WTC11 (cell line): ENCODE data around the gene HECW1. TPM values are rescaled to one million over a fixed set of nuclear protein-coding genes. Genes with fewer than 3 reads are reported as not detected.
A peak's percentile ranks its signal among the peaks of the same experiment; 100 is the strongest.

Experiments used
- ATAC-seq: fragments of 200-7000 bp; cut with Tn5 transposase; 2 replicates; pipeline ENCODE4 v1.10.0; 2021; ENCODE audit warnings: mild to moderate bottlenecking, moderate library complexity
- CTCF ChIA-PET: fragments of 300-600 bp; sonication (Branson Sonifier 250); formaldehyde crosslinking; loops from one replicate; lab custom pipeline; 2021; ENCODE audit warnings: antibody characterized with exemption; lab: Charles Lee
- POLR2A ChIA-PET: fragments of 350-600 bp; sonication (Branson Sonifier 250); formaldehyde crosslinking; loops from one replicate; lab custom pipeline; 2021; ENCODE audit warnings: antibody characterized with exemption; lab: Charles Lee
- DNase-seq: peaks from one replicate; pipeline ENCODE4 v3.0.0; 2021; ENCODE audit warnings: low spot score
- H3K27ac Mint-ChIP-seq: 2 replicates; pipeline ENCODE4 v1.8.0; 2021; ENCODE audit warnings: mixed read lengths
- H3K27me3 Mint-ChIP-seq: 2 replicates; pipeline ENCODE4 v1.8.0; 2021; ENCODE audit warnings: low read depth, mild to moderate bottlenecking, moderate library complexity, mixed read lengths
- H3K36me3 Mint-ChIP-seq: 2 replicates; pipeline ENCODE4 v1.8.0; 2021; ENCODE audit warnings: mixed read lengths
- H3K4me1 Mint-ChIP-seq: 2 replicates; pipeline ENCODE4 v1.8.0; 2022; ENCODE audit warnings: mixed read lengths
- H3K4me3 Mint-ChIP-seq: 2 replicates; pipeline ENCODE4 v1.8.0; 2021; ENCODE audit warnings: mild to moderate bottlenecking, moderate library complexity, mixed read lengths
- H3K9me3 Mint-ChIP-seq: 2 replicates; pipeline ENCODE4 v1.8.0; 2021; ENCODE audit warnings: mixed read lengths
- EMX1 ChIP-seq: fragments of 250-450 bp; sonication (Bioruptor Pico); IDR thresholded peaks from 2 replicates; pipeline ENCODE4 v1.8.0; 2021; ENCODE audit warnings: mild to moderate bottlenecking
- ESRRA ChIP-seq: sonication (generic); formaldehyde crosslinking; IDR thresholded peaks from 2 replicates; pipeline ENCODE4 v1.8.1; 2022; ENCODE audit warnings: mild to moderate bottlenecking, missing genetic modification reagents, borderline replicate concordance
- ETV6 ChIP-seq: sonication (generic); formaldehyde crosslinking; IDR thresholded peaks from 2 replicates; pipeline ENCODE4 v1.8.1; 2022; ENCODE audit warnings: mild to moderate bottlenecking, missing genetic modification reagents
- NR1H2 ChIP-seq: sonication (generic); formaldehyde crosslinking; IDR thresholded peaks from 2 replicates; pipeline ENCODE4 v1.9.0; 2021; ENCODE audit warnings: mild to moderate bottlenecking, moderate library complexity, missing genetic modification reagents
- RORB ChIP-seq: fragments of 250-450 bp; sonication (Bioruptor Pico); IDR thresholded peaks from 2 replicates; pipeline ENCODE4 v1.9.0; 2021; ENCODE audit warnings: mild to moderate bottlenecking
- SMAD4 ChIP-seq: sonication (generic); formaldehyde crosslinking; IDR thresholded peaks from 2 replicates; pipeline ENCODE4 v1.8.0; 2022; ENCODE audit warnings: mild to moderate bottlenecking, missing genetic modification reagents
- TEAD4 ChIP-seq: sonication (generic); formaldehyde crosslinking; IDR thresholded peaks from 2 replicates; pipeline ENCODE4 v1.8.0; 2022; ENCODE audit warnings: mild to moderate bottlenecking, missing genetic modification reagents
- ZNF317 ChIP-seq: sonication (generic); formaldehyde crosslinking; IDR thresholded peaks from 2 replicates; pipeline ENCODE4 v1.8.1; 2023; ENCODE audit warnings: low read depth, mild to moderate bottlenecking, moderate library complexity, missing genetic modification reagents, borderline replicate concordance
- total RNA-seq: library from RNA; stranded (reverse); gene quantifications from 3 replicates; pipeline ENCODE4 v1.2.3, GENCODE V29; 2021
- TF ChIP-seq, protein P1 (sequence below): sonication (generic); formaldehyde crosslinking; IDR thresholded peaks from 2 replicates; pipeline ENCODE4 v1.8.1; 2023; ENCODE audit warnings: mild to moderate bottlenecking, missing genetic modification reagents
- TF ChIP-seq, protein P2 (sequence below): fragments of 250-450 bp; sonication (Bioruptor Pico); IDR thresholded peaks from 2 replicates; pipeline ENCODE4 v1.9.0; 2021; ENCODE audit warnings: mild to moderate bottlenecking, borderline replicate concordance
- TF ChIP-seq, protein P3 (sequence below): sonication (generic); formaldehyde crosslinking; IDR thresholded peaks from 2 replicates; pipeline ENCODE4 v1.8.1; 2023; ENCODE audit warnings: mild to moderate bottlenecking, moderate library complexity, missing genetic modification reagents
- TF ChIP-seq, protein P4 (sequence below): sonication (generic); formaldehyde crosslinking; IDR thresholded peaks from 2 replicates; pipeline ENCODE4 v1.8.1; 2022; ENCODE audit warnings: mild to moderate bottlenecking, missing genetic modification reagents, moderate library complexity, borderline replicate concordance

The HECW1 gene
- total RNA-seq, 1 experiment from 2014 or later, result 6.1 TPM

DNA sequence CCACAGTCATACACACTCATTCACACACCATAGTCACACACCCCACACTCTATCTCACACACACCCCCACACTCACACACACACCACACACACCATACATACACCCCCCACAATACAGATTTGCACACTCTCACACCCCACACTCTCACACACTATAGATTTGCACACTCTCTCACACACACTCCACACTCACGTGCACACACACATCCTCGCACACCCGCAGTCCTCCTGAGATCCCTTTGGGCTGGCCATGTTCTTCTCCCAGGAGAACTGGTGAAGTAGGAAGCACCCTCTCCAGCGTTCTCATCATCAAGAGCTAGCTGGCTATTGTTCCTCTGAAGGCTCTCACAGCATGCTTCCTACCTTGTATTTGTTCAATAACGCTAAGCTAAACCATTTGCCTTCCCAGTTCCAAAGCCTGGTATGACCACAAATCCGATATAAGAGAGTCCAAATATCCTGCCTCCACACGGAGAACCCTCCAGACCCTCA is 86.2 kb downstream of the HECW1 start:
- Mint-ChIP-seq H3K27ac (no peak overlapping the region), H3K4me3 (no peak overlapping the region), H3K36me3 (no peaks in the 10 kb centered on the region), H3K27me3 (no peaks in the 10 kb centered on the region), H3K9me3 (no peaks in the 10 kb centered on the region), H3K4me1 (peaks cover 26% of the 10 kb centered on the region)
- ATAC-seq (peak; percentile 32; the same call in 1 of the 2 replicates), DNase-seq (no peak)
- TF ChIP-seq, protein P1, sequence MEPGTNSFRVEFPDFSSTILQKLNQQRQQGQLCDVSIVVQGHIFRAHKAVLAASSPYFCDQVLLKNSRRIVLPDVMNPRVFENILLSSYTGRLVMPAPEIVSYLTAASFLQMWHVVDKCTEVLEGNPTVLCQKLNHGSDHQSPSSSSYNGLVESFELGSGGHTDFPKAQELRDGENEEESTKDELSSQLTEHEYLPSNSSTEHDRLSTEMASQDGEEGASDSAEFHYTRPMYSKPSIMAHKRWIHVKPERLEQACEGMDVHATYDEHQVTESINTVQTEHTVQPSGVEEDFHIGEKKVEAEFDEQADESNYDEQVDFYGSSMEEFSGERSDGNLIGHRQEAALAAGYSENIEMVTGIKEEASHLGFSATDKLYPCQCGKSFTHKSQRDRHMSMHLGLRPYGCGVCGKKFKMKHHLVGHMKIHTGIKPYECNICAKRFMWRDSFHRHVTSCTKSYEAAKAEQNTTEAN (CRISPR knock-in tag), result peak; percentile 93
- TF ChIP-seq EMX1 (CRISPR knock-in tag), result no peak
- POLR2A ChIA-PET, result no interaction called here
- CTCF ChIA-PET, result interaction anchor here (0.7 to 1.0 kb wide), 3 partner anchors 91 to 258 kb away, joined by 3 read pairs; no protein-coding TSS in a partner anchor

DNA sequence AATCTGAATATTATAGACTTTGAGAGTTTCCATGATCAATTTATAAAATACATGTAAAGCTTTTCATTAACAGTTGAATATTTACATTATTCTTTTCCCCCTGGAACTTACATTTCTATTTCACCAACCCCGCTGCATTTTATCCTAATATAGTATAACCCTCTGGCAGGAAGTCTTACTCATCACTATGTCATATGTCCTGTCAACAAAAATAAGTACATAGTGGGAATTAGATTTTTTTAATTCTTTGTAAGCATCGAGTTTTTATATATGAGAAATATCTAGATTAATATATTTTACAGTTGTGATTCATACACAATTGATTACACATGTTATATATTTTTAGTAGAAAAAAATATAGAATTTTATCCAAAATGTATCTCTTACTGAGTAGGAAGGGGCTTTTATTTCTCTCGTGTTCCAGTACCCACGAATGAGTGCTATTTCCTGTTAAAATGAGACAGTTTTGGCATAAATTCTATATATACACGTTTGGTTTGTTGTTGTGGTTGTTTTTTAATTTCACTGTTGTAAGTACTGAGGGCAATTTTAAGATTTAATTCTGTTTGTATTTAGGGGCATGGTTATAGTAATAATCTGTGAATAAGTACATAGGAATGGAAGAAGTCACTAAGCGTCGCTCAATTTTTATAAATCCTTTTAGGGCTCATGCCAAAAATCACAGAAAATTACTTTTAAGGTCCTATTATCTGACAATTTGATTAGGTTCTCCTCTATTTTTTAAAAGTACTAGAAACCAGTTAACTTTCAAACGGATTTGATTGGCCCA is 87.1 kb downstream of the HECW1 start:
- POLR2A ChIA-PET, result no interaction called here
- DNase-seq (no peak), ATAC-seq (no peak)
- Mint-ChIP-seq H3K4me1 (peaks cover 24% of the 10 kb centered on the region), H3K4me3 (no peak overlapping the region), H3K27ac (no peak overlapping the region), H3K27me3 (no peaks in the 10 kb centered on the region), H3K36me3 (no peaks in the 10 kb centered on the region), H3K9me3 (no peaks in the 10 kb centered on the region)
- TF ChIP-seq, protein P2, sequence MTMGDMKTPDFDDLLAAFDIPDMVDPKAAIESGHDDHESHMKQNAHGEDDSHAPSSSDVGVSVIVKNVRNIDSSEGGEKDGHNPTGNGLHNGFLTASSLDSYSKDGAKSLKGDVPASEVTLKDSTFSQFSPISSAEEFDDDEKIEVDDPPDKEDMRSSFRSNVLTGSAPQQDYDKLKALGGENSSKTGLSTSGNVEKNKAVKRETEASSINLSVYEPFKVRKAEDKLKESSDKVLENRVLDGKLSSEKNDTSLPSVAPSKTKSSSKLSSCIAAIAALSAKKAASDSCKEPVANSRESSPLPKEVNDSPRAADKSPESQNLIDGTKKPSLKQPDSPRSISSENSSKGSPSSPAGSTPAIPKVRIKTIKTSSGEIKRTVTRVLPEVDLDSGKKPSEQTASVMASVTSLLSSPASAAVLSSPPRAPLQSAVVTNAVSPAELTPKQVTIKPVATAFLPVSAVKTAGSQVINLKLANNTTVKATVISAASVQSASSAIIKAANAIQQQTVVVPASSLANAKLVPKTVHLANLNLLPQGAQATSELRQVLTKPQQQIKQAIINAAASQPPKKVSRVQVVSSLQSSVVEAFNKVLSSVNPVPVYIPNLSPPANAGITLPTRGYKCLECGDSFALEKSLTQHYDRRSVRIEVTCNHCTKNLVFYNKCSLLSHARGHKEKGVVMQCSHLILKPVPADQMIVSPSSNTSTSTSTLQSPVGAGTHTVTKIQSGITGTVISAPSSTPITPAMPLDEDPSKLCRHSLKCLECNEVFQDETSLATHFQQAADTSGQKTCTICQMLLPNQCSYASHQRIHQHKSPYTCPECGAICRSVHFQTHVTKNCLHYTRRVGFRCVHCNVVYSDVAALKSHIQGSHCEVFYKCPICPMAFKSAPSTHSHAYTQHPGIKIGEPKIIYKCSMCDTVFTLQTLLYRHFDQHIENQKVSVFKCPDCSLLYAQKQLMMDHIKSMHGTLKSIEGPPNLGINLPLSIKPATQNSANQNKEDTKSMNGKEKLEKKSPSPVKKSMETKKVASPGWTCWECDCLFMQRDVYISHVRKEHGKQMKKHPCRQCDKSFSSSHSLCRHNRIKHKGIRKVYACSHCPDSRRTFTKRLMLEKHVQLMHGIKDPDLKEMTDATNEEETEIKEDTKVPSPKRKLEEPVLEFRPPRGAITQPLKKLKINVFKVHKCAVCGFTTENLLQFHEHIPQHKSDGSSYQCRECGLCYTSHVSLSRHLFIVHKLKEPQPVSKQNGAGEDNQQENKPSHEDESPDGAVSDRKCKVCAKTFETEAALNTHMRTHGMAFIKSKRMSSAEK (CRISPR knock-in tag), result no peak
- TF ChIP-seq RORB (CRISPR knock-in tag), result no peak
- TF ChIP-seq, protein P3, sequence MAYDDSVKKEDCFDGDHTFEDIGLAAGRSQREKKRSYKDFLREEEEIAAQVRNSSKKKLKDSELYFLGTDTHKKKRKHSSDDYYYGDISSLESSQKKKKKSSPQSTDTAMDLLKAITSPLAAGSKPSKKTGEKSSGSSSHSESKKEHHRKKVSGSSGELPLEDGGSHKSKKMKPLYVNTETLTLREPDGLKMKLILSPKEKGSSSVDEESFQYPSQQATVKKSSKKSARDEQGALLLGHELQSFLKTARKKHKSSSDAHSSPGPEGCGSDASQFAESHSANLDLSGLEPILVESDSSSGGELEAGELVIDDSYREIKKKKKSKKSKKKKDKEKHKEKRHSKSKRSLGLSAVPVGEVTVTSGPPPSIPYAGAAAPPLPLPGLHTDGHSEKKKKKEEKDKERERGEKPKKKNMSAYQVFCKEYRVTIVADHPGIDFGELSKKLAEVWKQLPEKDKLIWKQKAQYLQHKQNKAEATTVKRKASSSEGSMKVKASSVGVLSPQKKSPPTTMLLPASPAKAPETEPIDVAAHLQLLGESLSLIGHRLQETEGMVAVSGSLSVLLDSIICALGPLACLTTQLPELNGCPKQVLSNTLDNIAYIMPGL (CRISPR knock-in tag), result no peak
- TF ChIP-seq TEAD4 (CRISPR knock-in tag), result no peak
- no peak for TF ChIP-seq ETV6
- no peak for TF ChIP-seq SMAD4 (CRISPR knock-in tag)
- no peak for TF ChIP-seq NR1H2
- TF ChIP-seq, protein P4, sequence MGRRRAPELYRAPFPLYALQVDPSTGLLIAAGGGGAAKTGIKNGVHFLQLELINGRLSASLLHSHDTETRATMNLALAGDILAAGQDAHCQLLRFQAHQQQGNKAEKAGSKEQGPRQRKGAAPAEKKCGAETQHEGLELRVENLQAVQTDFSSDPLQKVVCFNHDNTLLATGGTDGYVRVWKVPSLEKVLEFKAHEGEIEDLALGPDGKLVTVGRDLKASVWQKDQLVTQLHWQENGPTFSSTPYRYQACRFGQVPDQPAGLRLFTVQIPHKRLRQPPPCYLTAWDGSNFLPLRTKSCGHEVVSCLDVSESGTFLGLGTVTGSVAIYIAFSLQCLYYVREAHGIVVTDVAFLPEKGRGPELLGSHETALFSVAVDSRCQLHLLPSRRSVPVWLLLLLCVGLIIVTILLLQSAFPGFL (CRISPR knock-in tag), result no peak
- CTCF ChIA-PET, result interaction anchor here (0.7 to 1.0 kb wide), 4 partner anchors 91 to 259 kb away, joined by 3 to 6 read pairs (median 3); no protein-coding TSS in a partner anchor

DNA sequence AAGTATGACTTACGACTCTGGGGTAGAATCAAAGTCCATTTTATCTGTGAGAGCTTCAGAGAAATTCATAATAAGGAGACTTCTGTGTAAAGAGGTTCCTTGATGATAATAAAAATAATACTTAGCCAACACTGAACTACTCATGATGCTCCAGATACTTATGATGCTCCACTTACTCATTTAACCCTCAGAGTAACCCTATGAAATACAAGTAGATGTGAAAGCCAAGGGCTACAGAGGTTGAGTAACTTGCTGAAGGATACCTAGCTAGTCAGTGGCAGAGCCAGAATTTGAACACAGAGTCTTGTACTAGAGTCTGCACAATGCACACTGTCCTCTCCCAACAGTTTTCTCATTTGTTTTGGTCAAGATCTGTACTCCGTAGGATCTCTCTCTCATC is 89.5 kb downstream of the HECW1 start:
- ATAC-seq (no peak), DNase-seq (no peak)
- Mint-ChIP-seq H3K9me3 (no peaks in the 10 kb centered on the region), H3K4me1 (peaks cover 28% of the 10 kb centered on the region), H3K27me3 (no peaks in the 10 kb centered on the region), H3K4me3 (no peak overlapping the region), H3K36me3 (no peaks in the 10 kb centered on the region), H3K27ac (no peak overlapping the region)
- CTCF ChIA-PET, result interaction anchor here (2.0 kb wide), 1 partner anchor 9 kb away, joined by 4 read pairs; no protein-coding TSS in a partner anchor
- TF ChIP-seq ZNF317, result no peak
- TF ChIP-seq ESRRA (CRISPR knock-in tag), result no peak
- POLR2A ChIA-PET, result no interaction called here
